H54 (cell line): ENCODE measurements around the gene ABI3BP.
A peak's percentile ranks its signal among the peaks of the same experiment; 100 is the strongest.

Experiments
- DNase-seq: peaks from one replicate; pipeline ENCODE4 v3.0.0; 2011; ENCODE audit warnings: low spot score, mixed read lengths; ENCODE audit not compliant: insufficient read length
- FAIRE-seq: peaks from 3 replicates; lab custom pipeline; 2011; peaks lifted over from hg19 to GRCh38; lab: Jason Lieb, UNC
- POLR2A ChIP-seq: IDR thresholded peaks from 2 replicates; pipeline ENCODE4 v1.6.1; 2011; ENCODE audit warnings: low read depth, mild to moderate bottlenecking, low read length

The ABI3BP gene

DNA sequence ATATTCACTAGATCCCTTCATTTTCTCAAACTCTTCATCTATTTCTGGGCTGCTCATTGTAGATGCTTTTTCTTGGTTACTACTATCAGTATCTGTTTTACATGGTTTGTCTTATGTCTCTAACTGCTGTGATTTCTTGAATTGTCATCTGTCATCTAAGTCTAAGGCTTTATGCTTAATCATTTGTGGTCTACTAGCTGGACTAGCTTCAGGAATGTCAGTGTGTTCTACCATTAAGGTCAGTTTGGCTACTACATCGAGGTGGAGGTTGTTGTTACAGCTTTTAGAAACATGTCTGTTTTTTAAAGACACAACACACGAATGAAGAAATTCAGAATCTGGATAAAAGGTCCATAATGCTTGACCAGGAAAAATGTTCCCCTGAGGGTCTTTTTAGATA lies 82.2 kb downstream of the ABI3BP start:
- TF ChIP-seq POLR2A, result no peak
- FAIRE-seq (peak; percentile 52), DNase-seq (no peak)

DNA sequence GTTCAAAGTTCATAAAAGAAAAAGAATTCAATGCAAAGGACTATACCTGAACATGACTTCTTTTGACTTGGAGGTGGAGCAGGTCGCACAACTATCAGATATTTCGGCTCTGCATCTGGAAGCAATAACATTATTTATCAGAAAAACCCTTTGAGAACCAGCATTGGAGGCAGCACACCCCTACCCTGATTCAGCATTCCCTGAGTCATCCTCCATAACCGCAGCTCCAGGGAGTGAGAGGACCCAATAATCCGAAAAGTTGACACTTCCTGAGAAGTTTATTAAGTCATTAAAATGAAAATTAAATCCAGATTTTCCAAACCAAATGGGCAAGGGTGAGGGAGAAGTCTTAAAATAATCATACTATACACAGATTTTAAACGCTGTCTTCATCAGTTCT lies 90.6 kb downstream of the ABI3BP start:
- DNase-seq (peak; percentile 28), FAIRE-seq (peak; percentile 83)
- no peak for TF ChIP-seq POLR2A

DNA sequence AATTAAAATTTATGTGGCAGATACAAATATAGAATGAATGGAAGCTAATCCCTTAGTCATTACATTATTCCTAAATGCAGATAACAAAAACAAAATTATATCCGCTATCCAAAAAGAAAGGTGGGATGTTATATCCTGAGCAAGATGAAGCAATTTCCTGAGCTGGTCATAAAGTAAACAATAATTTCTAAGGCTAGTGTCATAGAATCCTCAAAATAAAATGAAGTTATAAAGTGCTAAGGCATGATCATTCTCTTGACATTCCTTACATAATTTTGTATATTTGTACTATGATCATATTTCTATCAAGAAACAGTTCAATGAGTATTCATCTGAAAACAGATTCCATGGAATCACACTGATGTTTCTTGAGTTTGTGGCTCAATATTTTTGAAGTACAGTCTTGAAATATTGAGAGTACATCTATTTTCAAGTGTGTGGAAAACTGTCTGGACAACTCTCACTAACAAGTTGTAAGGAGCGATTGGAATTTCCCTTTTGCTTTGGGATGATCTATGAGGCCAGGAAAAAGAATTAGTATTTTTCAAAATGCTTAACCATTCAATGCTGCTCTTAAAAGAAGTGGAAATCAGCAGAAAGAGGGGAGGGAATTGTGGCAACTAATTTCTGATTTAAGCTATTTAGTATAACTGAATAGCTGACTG lies 92.4 kb downstream of the ABI3BP start:
- FAIRE-seq, result peak; percentile 69

DNA sequence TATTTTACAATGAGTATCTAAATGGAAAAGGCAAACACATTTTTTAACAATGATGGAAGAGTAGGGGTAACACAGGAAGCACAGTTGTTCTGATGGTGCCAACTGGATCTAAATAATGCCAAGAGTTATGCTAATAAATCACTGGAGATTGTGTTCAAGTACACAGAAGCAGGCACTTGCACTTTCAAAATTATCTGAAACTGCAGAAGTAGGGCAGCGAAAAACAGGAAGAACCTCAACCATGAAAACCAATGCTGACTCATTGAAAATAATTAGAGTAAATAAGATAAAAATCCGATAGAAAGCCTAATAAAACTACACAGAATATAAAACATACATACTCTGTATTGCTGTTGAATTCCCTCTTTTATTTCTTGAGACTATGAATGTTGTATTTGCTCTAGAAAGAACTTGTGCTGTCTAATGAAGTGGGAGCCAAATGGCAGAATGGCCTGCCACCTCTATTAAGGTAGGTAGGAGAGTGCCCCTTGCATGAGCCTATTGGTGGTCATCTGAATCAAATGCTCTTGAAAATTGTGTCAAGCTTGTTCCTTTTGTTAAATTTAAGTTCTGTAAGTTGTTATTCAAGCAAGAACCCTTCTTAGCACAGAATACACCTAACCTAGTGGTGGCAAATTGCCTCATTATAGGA lies 93.7 kb downstream of the ABI3BP start:
- FAIRE-seq (no peak), DNase-seq (no peak)
- TF ChIP-seq POLR2A, result no peak

More for the DNA sequence above, 92.4 kb downstream of the ABI3BP start:
- DNase-seq, result no peak
- TF ChIP-seq POLR2A, result no peak

DNA sequence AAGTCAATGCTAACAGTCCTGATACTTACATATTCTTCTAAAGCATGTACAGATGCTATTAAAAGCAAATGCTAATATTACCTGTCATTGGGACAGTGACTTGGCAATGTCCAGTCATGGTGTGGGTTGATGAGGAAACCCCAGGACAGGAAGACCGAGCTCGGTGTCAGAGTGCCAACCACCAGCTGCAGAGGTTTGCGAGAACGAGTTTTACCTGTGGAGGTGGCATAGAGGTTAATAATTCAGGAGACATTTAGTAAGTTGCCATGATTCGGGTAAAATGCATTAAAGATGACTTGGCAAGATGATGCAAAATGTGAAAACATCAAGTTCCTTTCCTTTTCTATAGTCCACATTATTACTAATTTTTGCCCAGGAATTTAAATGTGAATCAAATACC lies 94.5 kb downstream of the ABI3BP start:
- FAIRE-seq (peak; percentile 52), DNase-seq (no peak)
- no peak for TF ChIP-seq POLR2A

DNA sequence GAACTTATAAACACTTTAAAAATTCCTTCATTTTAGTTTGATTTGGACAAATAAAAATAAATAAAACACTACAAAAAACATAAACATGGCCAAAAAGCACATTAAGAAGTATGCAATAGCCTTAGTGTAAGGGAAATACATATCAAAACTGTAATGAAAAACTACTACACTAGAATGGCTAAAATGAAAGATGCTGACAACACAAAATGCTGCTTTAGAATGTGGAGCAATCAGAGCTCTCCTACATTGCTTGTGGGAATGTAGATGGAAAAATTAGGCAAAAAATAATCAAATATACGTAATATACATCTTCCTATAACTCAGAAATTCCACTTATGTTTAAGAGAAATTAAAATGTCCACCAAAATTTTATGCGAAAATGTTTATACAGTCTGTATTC lies 96.2 kb downstream of the ABI3BP start:
- DNase-seq (no peak), FAIRE-seq (no peak)
- TF ChIP-seq POLR2A, result no peak

DNA sequence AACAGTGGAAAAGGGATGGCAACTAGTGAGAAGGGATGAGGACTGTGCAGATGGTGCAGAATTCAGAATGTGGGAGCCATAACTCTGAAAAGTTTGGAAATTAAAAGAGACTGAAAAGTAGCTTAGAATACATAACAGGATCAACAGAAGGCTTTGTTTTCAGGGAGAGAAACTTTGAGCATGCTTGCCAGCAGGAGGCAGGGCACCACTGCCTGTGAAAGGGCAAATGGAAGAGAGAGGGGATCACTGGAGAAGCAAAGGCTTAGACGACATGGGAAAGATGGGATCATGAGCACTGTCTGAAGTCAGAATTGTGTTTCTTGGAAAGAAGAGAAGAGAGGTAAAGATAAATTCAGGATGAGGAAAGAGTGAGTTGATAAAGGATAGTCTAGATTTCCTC lies 99.6 kb downstream of the ABI3BP start:
- no peak for DNase-seq
- no peak for TF ChIP-seq POLR2A
- peak; percentile 80 for FAIRE-seq

DNA sequence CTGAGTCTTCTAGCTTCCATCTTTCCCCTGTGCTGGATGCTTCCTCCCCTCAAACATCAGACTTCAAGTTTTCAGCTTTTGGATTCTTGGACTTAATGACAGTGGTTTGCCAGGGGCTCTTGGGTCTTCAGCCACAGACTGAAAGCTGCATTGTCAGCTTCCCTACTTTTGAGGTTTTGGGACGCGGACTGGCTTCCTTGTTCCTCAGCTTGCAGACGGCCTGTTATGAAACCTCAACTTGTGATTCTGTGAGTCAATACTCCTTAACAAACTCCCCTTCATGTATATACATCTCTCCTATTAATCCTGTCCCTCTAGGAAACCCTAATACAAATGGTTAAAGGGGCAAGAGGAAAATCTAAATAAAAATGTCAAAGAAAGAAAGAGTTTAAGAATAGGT lies 100.1 kb downstream of the ABI3BP start:
- no peak for DNase-seq
- FAIRE-seq, result no peak
- no peak for TF ChIP-seq POLR2A

DNA sequence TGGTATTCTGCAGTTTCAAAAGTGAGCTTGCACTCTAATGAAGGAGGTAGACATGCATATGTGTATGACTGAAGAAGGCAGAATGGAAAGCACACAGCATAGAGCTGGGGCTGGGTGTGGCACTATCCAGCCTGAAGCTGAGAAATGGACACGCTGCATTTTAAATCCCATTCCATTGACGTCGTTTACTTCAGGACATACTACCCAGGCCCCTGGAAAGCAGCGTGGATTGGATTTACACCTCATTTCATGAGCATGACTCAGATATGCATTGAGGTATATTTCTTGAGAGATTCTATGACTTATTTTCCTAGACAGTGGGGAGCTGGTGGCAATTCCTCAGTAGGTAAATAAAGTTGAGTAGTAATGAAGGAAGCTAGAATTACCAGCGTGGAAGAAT lies 101.4 kb downstream of the ABI3BP start:
- TF ChIP-seq POLR2A, result no peak
- FAIRE-seq, result no peak
- no peak for DNase-seq

DNA sequence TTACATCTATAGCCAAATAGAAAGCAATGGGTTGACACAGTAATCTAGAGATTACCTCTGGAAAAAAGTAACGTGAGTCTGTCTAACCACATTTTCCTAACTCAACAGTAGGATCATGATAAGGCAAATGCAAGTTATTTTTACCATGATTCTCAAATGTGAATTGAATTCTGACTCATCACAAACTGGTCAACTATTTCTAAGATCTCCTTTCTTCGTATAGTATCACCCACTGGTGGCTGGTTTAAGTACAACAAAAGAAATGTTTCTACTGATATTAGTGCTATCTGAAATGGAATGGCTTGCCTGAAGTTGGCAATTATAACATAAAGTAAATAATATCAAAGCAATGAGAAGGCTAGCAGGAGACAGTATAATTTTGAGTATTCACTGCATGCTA lies 102.2 kb downstream of the ABI3BP start:
- DNase-seq (no peak), FAIRE-seq (peak; percentile 92)
- TF ChIP-seq POLR2A, result no peak

DNA sequence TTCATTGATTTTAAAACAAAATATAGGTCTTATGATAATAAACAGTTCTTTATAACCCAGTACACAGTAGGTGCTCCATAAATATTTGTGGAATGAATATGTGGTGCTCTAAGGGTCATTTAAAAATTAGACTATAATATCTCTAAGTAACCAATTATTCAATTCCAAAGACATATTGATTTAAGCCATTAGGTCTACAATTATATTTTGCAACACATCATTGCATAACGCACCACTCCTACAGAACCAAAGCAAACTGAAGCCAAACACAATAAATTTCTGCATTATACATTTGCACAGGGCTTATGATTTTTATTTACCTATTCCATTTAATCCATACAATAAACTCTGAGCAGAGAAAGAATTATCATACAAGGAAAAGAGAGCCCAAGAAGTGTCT lies 104.3 kb downstream of the ABI3BP start:
- TF ChIP-seq POLR2A, result no peak
- no peak for FAIRE-seq

DNA sequence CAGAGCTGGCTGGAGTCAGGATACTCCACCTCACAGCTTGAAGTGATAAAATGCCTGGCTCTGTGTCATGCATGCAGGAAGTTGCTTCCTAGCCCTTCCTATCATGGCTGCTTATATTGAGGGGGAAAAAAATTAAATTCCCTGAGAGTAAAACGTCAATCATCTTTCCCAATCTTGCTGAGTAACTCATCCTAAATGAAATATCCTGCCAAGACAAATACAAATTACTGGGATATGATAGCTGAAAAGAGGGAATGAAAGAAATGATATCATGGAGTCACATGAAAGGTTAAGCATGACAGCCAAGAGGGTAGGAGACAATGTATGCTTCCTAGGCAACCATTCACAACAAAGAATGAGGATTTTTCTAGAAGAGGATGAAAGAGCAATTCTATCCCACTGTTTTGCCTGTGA lies 110.6 kb downstream of the ABI3BP start:
- FAIRE-seq (peak; percentile 6), DNase-seq (no peak)
- TF ChIP-seq POLR2A, result no peak

More for the DNA sequence above, 104.3 kb downstream of the ABI3BP start:
- DNase-seq, result no peak

DNA sequence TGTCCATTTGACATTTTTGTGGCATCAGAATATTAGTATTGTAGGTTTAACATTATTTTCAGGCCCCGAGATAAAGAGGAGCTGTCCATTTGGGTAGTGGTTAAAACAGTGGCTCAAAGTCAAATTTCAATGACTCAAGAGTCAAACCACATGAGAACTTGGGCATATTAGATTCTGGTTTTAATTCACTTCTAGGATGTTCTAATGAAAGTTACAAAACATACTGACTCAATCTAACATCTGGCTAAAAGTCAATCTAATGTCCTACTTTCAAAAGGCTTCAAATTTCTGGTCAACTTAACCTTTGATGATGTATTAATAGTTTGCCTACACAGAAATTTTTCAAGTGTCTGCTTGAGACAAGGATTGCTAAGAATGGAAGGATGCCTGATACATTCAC lies 112.4 kb downstream of the ABI3BP start:
- TF ChIP-seq POLR2A, result no peak
- no peak for DNase-seq
- FAIRE-seq, result peak; percentile 84

DNA sequence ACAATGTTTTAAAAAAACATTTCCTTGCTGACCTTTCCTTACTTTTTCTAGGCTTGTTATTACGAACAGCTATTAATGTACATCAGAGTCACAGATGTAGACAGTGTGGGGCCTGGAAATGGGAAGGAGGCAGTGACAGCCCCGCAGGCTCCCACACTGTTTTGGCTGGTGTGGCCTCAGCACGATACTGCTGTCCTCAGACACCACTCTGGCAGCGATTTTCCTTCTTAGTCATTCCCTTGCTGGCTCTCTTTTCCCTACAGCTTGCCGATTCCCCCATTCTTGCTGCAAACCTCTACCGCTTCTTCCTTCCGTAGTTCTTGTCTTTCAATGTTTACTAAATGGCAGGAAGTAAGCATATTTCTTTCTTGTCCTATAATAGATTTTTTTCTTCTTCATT lies 113.1 kb downstream of the ABI3BP start:
- no peak for DNase-seq
- FAIRE-seq, result no peak
- TF ChIP-seq POLR2A, result no peak
